ENCODE results near the gene ZNF669.

ZNF669 gene

GRCh38 chr1:247078258-247079140, 25.7 kb downstream of the ZNF669 start, which contains the start of gene ZNF670:
Gene ZNF670 (minus strand): TSS chr1:247078811. CDS start chr1:247078596, 215 bp downstream.
- H3K27ac ChIP-seq, result peak within 1 kb of the TSS; percentile 76
- TF ChIP-seq ZFX (IDR thresholded peaks at IDR 0.05; ENCODE audit: borderline replicate concordance) (no peak), CTCF (IDR thresholded peaks at IDR 0.05) (peak; percentile 15; the same call in 1 of the 2 replicates)

GRCh38 chr1:247077876-247078257, 26.3 kb downstream of the ZNF669 start:
- peak overlapping the region; percentile 76 for H3K27ac ChIP-seq
- no peak for TF ChIP-seq ZFX (IDR thresholded peaks at IDR 0.05; ENCODE audit: borderline replicate concordance)
- no peak for TF ChIP-seq CTCF (IDR thresholded peaks at IDR 0.05)

GRCh38 chr1:247077213-247077612, 26.9 kb downstream of the ZNF669 start:
- TF ChIP-seq ZFX (IDR thresholded peaks at IDR 0.05; ENCODE audit: borderline replicate concordance), result no peak
- TF ChIP-seq CTCF (IDR thresholded peaks at IDR 0.05), result no peak
- H3K27ac ChIP-seq, result no peak overlapping the region

GRCh38 chr1:247070645-247071044, 33.5 kb downstream of the ZNF669 start:
- TF ChIP-seq ZFX (IDR thresholded peaks at IDR 0.05; ENCODE audit: borderline replicate concordance), result no peak
- TF ChIP-seq CTCF (IDR thresholded peaks at IDR 0.05), result no peak
- no peak overlapping the region for H3K27ac ChIP-seq

GRCh38 chr1:247064304-247064703, 39.9 kb downstream of the ZNF669 start:
- TF ChIP-seq CTCF (IDR thresholded peaks at IDR 0.05) (no peak), ZFX (IDR thresholded peaks at IDR 0.05; ENCODE audit: borderline replicate concordance) (no peak)
- no peak overlapping the region for H3K27ac ChIP-seq

GRCh38 chr1:247060771-247061170, 43.4 kb downstream of the ZNF669 start:
- TF ChIP-seq CTCF (IDR thresholded peaks at IDR 0.05), result no peak

GRCh38 chr1:247056071-247056470, 48.1 kb downstream of the ZNF669 start:
- no peak for TF ChIP-seq CTCF (IDR thresholded peaks at IDR 0.05)
- no peak for TF ChIP-seq ZFX (IDR thresholded peaks at IDR 0.05; ENCODE audit: borderline replicate concordance)
- no peak overlapping the region for H3K27ac ChIP-seq

More at GRCh38 chr1:247060771-247061170, 43.4 kb downstream of the ZNF669 start:
- no peak overlapping the region for H3K27ac ChIP-seq
